ENCODE data around the gene BCKDK. TPM values are rescaled to one million over a fixed set of nuclear protein-coding genes. Genes with fewer than 3 reads are reported as not detected.

Gene BCKDK
- total and polyA plus RNA-seq, 2 of the 8 experiments (the other 6 are each of a cell fraction or from before 2014, with no cell fraction given), result 49.6 to 77.1 TPM

DNA sequence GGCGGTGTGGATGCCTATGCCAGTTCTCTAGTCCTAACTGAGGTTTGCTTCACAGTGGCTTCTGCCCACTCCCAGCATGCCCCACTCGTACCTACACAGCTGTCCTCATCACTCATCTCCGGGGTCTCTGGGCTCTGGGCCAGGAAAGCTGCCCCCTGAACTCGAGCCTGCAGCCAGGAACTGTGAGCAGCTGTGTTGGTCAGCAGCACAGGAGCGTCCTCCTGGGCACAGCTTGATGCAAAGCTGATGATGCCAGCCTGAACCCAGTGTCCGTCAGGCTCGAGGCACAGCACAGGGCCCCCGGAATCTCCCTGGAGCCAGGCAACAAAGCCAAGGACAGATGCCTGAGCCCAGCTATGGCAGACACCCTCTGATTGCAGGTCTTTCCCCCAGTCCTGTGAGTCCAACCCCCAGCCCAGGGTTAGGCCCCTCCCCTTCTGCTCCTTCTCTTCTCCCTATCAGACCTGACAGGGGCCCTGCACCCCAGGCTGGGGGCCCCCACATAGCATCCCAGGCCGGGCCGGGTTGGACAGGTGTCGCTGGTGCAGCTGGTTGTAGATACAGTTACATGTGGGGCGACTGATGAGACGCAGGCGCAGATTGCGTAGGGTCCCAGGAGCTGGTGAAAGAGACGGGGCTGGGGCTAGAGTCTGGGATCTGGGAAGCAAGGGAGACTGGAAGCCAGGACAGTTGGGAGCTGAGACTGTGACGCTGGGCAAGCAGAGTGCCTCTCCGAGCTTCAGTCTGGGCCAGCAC, 22.1 kb upstream of the BCKDK start:
- FAIRE-seq (no peak), DNase-seq (ENCODE audit: low read depth in 1 of 2, low spot score in 2 of 2) (no peak)
- H2BK120ac ChIP-seq (replicated peaks; ENCODE audit: low read depth, low read length), result no peak overlapping the region
- H3K14ac ChIP-seq (ENCODE audit: insufficient read length), result no peak overlapping the region
- no peak overlapping the region for H3K4me3 ChIP-seq (ENCODE audit: extremely low read depth in 1 of 4, insufficient read depth in 2 of 4, low read depth in 3 of 4, low read length in 4 of 4)
- H3K4me1 ChIP-seq (replicated peaks in 1 of 4; ENCODE audit: control insufficient read depth in 3 of 4, insufficient read depth in 4 of 4, low read length in 3 of 4), result no peaks in the 10 kb centered on the region
- no peaks in the 10 kb centered on the region for H3K27me3 ChIP-seq (replicated peaks in 1 of 4; ENCODE audit: control insufficient read depth in 3 of 4, extremely low read depth in 1 of 4, insufficient read depth in 3 of 4, low read length in 3 of 4)
- no peak overlapping the region for H2BK5ac ChIP-seq (ENCODE audit: low read depth, low read length)
- H3K9me3 ChIP-seq (ENCODE audit: insufficient read depth in 2 of 2, low read depth in 1 of 2, low read length in 1 of 2), result no peaks in the 10 kb centered on the region
- H4K91ac ChIP-seq (replicated peaks; ENCODE audit: insufficient read length, low read length), result no peak overlapping the region
- CTCF ChIA-PET (ENCODE audit: partially characterized antibody), result interaction anchor here (0.6 to 1.4 kb wide), 3 partner anchors 10 to 133 kb away, joined by 3 to 6 read pairs (median 3); no protein-coding TSS in a partner anchor
- H2BK20ac ChIP-seq (ENCODE audit: low read length), result no peak overlapping the region
- POLR2A ChIA-PET (ENCODE audit: partially characterized antibody), result interaction anchor here (0.8 to 4.7 kb wide), 4 partner anchors 9 to 45 kb away, joined by 3 to 34 read pairs (median 6); partner anchors contain the start of genes ZNF646 and ZNF668
- no peak overlapping the region for H3K4me2 ChIP-seq (ENCODE audit: insufficient read depth in 1 of 2, low read depth in 2 of 2, low read length in 2 of 2)
- no peaks in the 10 kb centered on the region; a peak in 1 of 4 replicates for H3K79me2 ChIP-seq (ENCODE audit: control insufficient read depth in 1 of 2, insufficient read depth in 2 of 2, low read length in 2 of 2)
- H4K8ac ChIP-seq (ENCODE audit: extremely low read depth, insufficient read depth, low read length), result no peak overlapping the region
- H3K23ac ChIP-seq (ENCODE audit: insufficient read length), result no peak overlapping the region
- H3K4ac ChIP-seq (replicated peaks; ENCODE audit: insufficient read length, low read depth, low read length), result no peak overlapping the region
- no peak overlapping the region for H3K27ac ChIP-seq (ENCODE audit: low read depth, low read length)
- H3K36me3 ChIP-seq (ENCODE audit: control insufficient read depth in 2 of 4, insufficient read depth in 4 of 4, low read length in 3 of 4), result peaks cover 0 to 14% (median 7%) of the 10 kb centered on the region in 4 experiments; a peak in 5 of 8 replicates
- H3K23me2 ChIP-seq (ENCODE audit: low read depth, low read length), result no peaks in the 10 kb centered on the region
- H3K9ac ChIP-seq (replicated peaks in 1 of 4; ENCODE audit: extremely low read depth in 1 of 4, low read depth in 3 of 4, low read length in 3 of 4), result no peak overlapping the region
- peaks cover 15 to 22% of the 10 kb centered on the region in 2 experiments for H4K20me1 ChIP-seq (replicated peaks in 1 of 2; ENCODE audit: control insufficient read depth in 1 of 2, insufficient read depth in 2 of 2, low read length in 2 of 2)
- no peak overlapping the region for H4K5ac ChIP-seq (ENCODE audit: insufficient read length, low read depth, low read length)
- H2AFZ ChIP-seq (ENCODE audit: low read length), result no peak overlapping the region
- H3K18ac ChIP-seq (ENCODE audit: extremely low read depth, low read length), result no peak overlapping the region
- 89% methylated on average over 18 of the region's 18 CpGs; no CpG with 5 or more reads in 1 of the 2 experiments for WGBS, 2 experiments (ENCODE audit: extremely low coverage in 1 of 2, insufficient coverage in 1 of 2, insufficient read length in 1 of 2, insufficient replicate concordance in 2 of 2, low coverage in 1 of 2, low lambda C conversion rate in 2 of 2, missing lambda C conversion rate in 1 of 2)
- H2BK15ac ChIP-seq (ENCODE audit: low read length), result no peak overlapping the region
- no peak overlapping the region for H2AK5ac ChIP-seq (ENCODE audit: low read depth, low read length)
- H3K79me1 ChIP-seq (ENCODE audit: low read depth, low read length), result peaks cover 3% of the 10 kb centered on the region
- H2BK12ac ChIP-seq (ENCODE audit: low read depth, low read length), result no peak overlapping the region
- H3K56ac ChIP-seq (replicated peaks; ENCODE audit: insufficient read length, low read depth, low read length), result no peak overlapping the region
- TF ChIP-seq SRF (IDR thresholded peaks at IDR 0.05; ENCODE audit: low read depth, low read length) (no peak), HDAC2 (IDR thresholded peaks at IDR 0.05; ENCODE audit: borderline replicate concordance in 1 of 2, low read depth in 2 of 2, low read length in 2 of 2) (no peak), BCL11A (IDR thresholded peaks at IDR 0.05; ENCODE audit: low read depth in 2 of 2, low read length in 2 of 2) (no peak), ASH2L (IDR thresholded peaks at IDR 0.05; ENCODE audit: low read length) (no peak), RNF2 (IDR thresholded peaks at IDR 0.05; ENCODE audit: borderline replicate concordance, low read depth, low read length, missing control alignments, poor library complexity, severe bottlenecking) (no peak), SUZ12 (IDR thresholded peaks at IDR 0.05; ENCODE audit: low read length) (no peak), TBP (IDR thresholded peaks at IDR 0.05; ENCODE audit: low read depth, low read length) (no peak), SAP30 (IDR thresholded peaks at IDR 0.05; ENCODE audit: insufficient read depth, insufficient replicate concordance, low read length) (no peak), SIN3A (conservative IDR thresholded peaks at IDR 0.05 in 1 of 2, IDR thresholded peaks at IDR 0.05 in 1 of 2; ENCODE audit: low read depth in 1 of 2, low read length in 2 of 2) (no peak)
- TF ChIP-seq, protein P1, sequence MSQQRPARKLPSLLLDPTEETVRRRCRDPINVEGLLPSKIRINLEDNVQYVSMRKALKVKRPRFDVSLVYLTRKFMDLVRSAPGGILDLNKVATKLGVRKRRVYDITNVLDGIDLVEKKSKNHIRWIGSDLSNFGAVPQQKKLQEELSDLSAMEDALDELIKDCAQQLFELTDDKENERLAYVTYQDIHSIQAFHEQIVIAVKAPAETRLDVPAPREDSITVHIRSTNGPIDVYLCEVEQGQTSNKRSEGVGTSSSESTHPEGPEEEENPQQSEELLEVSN (IDR thresholded peaks at IDR 0.05), result no peak
